B cell (primary cell): ENCODE measurements around the gene EIF2D. TPM values are rescaled to one million over a fixed set of nuclear protein-coding genes. Genes with fewer than 3 reads are reported as not detected.

ENCODE experiments used
- ATAC-seq: fragments of 200-7000 bp; cut with Tn5 transposase; one replicate; pipeline ENCODE4 v1.10.0; 2021; ENCODE audit warnings: low read depth, mild to moderate bottlenecking, moderate number of reproducible peaks, moderate library complexity
- CTCF ChIA-PET: fragments of 350-600 bp; sonication (Branson Sonifier 250); formaldehyde crosslinking; loops from one replicate; lab custom pipeline; 2021; ENCODE audit warnings: antibody characterized with exemption, inconsistent platforms; lab: Charles Lee
- POLR2A ChIA-PET: fragments of 350-600 bp; sonication (Branson Sonifier 250); formaldehyde crosslinking; loops from one replicate; lab custom pipeline; 2021; ENCODE audit warnings: antibody characterized with exemption; lab: Charles Lee
- DNase-seq: peaks from one replicate; pipeline ENCODE4 v3.0.0; 2013
- H2AFZ ChIP-seq: 2 replicates; pipeline ENCODE4 v1.6.1; 2012; ENCODE audit warnings: mild to moderate bottlenecking, low read depth, low read length; ENCODE audit not compliant: insufficient read depth, poor library complexity, severe bottlenecking
- H3K27ac ChIP-seq, 2 donors: 1 replicate in 1 of 2; 2 replicates in 1 of 2; pipeline ENCODE4 v1.5.1; 2012 to 2013; ENCODE audit warnings: low read length in 2 of 2, mild to moderate bottlenecking in 2 of 2, moderate library complexity in 1 of 2
- H3K27me3 ChIP-seq, 4 experiments: fragments of 200-600 bp in 1 of 4; sonication (generic) in 1 of 4; replicated peaks in 1 of 4; 1 replicate in 2 of 4; 2 replicates in 2 of 4; pipeline versions ENCODE4 v1.6.1 to v1.7.0; 2013 to 2016; ENCODE audit warnings: low read length in 3 of 4, mild to moderate bottlenecking in 2 of 4, mixed read lengths in 1 of 4, moderate library complexity in 1 of 4; ENCODE audit not compliant: insufficient read depth in 4 of 4, control insufficient read depth in 3 of 4; ENCODE audit errors: control extremely low read depth in 1 of 4
- H3K36me3 ChIP-seq, 2 experiments: replicated peaks in 1 of 2; 1 replicate in 1 of 2; 2 replicates in 1 of 2; pipeline versions ENCODE4 v1.6.1 to v1.7.1; 2013; ENCODE audit warnings: low read length in 1 of 2; ENCODE audit not compliant: insufficient read depth in 2 of 2, control insufficient read depth in 1 of 2; ENCODE audit errors: control extremely low read depth in 1 of 2, extremely low read depth in 1 of 2
- H3K4me1 ChIP-seq, 2 donors: fragments of 200-600 bp in 1 of 2; sonication (generic) in 1 of 2; 1 replicate in 1 of 2; 2 replicates in 1 of 2; pipeline versions ENCODE4 v1.5.1 to v1.6.1; 2013 to 2017; ENCODE audit warnings: low read length in 2 of 2; ENCODE audit not compliant: control insufficient read depth in 2 of 2, insufficient read depth in 2 of 2
- H3K4me2 ChIP-seq: replicated peaks from 2 replicates; pipeline ENCODE3; 2012; ENCODE audit warnings: mild to moderate bottlenecking, low read depth, low read length; ENCODE audit not compliant: poor library complexity, severe bottlenecking
- H3K4me3 ChIP-seq, 5 experiments: fragments of 200-600 bp in 1 of 5; sonication (generic) in 1 of 5; 1 replicate in 3 of 5; 2 replicates in 2 of 5; pipeline versions ENCODE4 v1.5.1 to v1.7.0; 2011 to 2016; ENCODE audit warnings: low read length in 4 of 5, mild to moderate bottlenecking in 4 of 5, low read depth in 2 of 5, control low read depth in 1 of 5, moderate library complexity in 1 of 5; ENCODE audit not compliant: insufficient read depth in 1 of 5; ENCODE audit errors: control extremely low read depth in 1 of 5, extremely low read depth in 1 of 5
- H3K79me2 ChIP-seq: fragments of 200-600 bp; sonication (generic); one replicate; pipeline ENCODE4 v1.6.0; 2016; ENCODE audit warnings: low read length; ENCODE audit not compliant: control insufficient read depth, insufficient read depth
- H3K9ac ChIP-seq: fragments of 200-600 bp; sonication (generic); 2 replicates; pipeline ENCODE4 v1.6.1; 2017; ENCODE audit warnings: mild to moderate bottlenecking, low read length, moderate library complexity
- H3K9me3 ChIP-seq, 3 donors: one replicate each; pipeline versions ENCODE4 v1.6.1 to v1.7.1; 2013; ENCODE audit warnings: low read length in 2 of 3; ENCODE audit not compliant: control insufficient read depth in 2 of 3, insufficient read depth in 1 of 3; ENCODE audit errors: control extremely low read depth in 1 of 3
- H4K20me1 ChIP-seq: 2 replicates; pipeline ENCODE4 v1.6.0; 2012; ENCODE audit warnings: mild to moderate bottlenecking, low read length; ENCODE audit not compliant: insufficient read depth, control insufficient read depth, poor library complexity, severe bottlenecking
- H3K27ac Mint-ChIP-seq: one replicate; pipeline ENCODE4 v1.8.0; 2021; ENCODE audit warnings: mixed read lengths
- H3K27me3 Mint-ChIP-seq: one replicate; pipeline ENCODE4 v1.8.0; 2021; ENCODE audit warnings: mixed read lengths
- H3K4me1 Mint-ChIP-seq: one replicate; pipeline ENCODE4 v1.8.0; 2021; ENCODE audit warnings: mixed read lengths
- H3K4me3 Mint-ChIP-seq: one replicate; pipeline ENCODE4 v1.8.0; 2021; ENCODE audit warnings: mixed read lengths
- H3K9me3 Mint-ChIP-seq: one replicate; pipeline ENCODE4 v1.8.0; 2022; ENCODE audit warnings: mixed read lengths; ENCODE audit not compliant: insufficient read depth
- CTCF ChIP-seq: fragments of 200-600 bp; IDR thresholded peaks from one replicate; pipeline ENCODE4 v1.8.0; 2022; ENCODE audit warnings: antibody characterized with exemption, mild to moderate bottlenecking
- EZH2 ChIP-seq: IDR thresholded peaks from 2 replicates; pipeline ENCODE4 v1.6.1; 2012; ENCODE audit warnings: borderline replicate concordance, low read depth, mild to moderate bottlenecking, moderate library complexity, low read length; ENCODE audit not compliant: insufficient read depth, poor library complexity, severe bottlenecking
- WGBS: methylation state at CpG from one replicate; pipeline ENCODE4 v1.1.5; 2013; ENCODE audit warnings: missing lambda C conversion rate; ENCODE audit not compliant: insufficient coverage; 5-methylcytosine and 5-hydroxymethylcytosine counted together
- intact Hi-C: fragments of 100-400 bp; cut with micrococcal nuclease; formaldehyde crosslinking; loops from one replicate; pipeline ENCODE4 v1.10.0; 2022
- polyA plus RNA-seq: library from polyadenylated mRNA; depleted of rRNA; stranded (reverse); fragments of >200 nt; gene quantifications from 2 replicates; pipeline ENCODE4 v1.2.3, GENCODE V29; 2012
- total RNA-seq, 2 donors: library from RNA; stranded (reverse); fragments of 120-200 nt in 1 of 2; gene quantifications; 1 replicate in 1 of 2; 2 replicates in 1 of 2; pipeline versions ENCODE4 v1.2.3 to v1.2.4, GENCODE V29; 2013 to 2022

Gene EIF2D
- total and polyA plus RNA-seq, 2 donors (not counting 1 experiment from before 2014, with no cell fraction given): 62.2 to 64.9 TPM

- Histone ChIP-seq H3K9me3 (no peaks in the 10 kb centered on the region), H3K79me2 (peaks cover 95% of the 10 kb centered on the region), H4K20me1 (peaks cover 3% of the 10 kb centered on the region), H3K4me1 (peaks cover 87 to 96% of the 10 kb centered on the region in 2 donors), H3K4me3 (no peak overlapping the region), H3K27ac (peak overlapping the region; percentile 90 to 96), H2AFZ (no peak overlapping the region), H3K36me3 (peaks cover 0 to 35% of the 10 kb centered on the region in 2 experiments), H3K9ac (no peak overlapping the region), H3K27me3 (no peaks in the 10 kb centered on the region), H3K4me2 (peak overlapping the region; percentile 73)
- Mint-ChIP-seq H3K9me3 (no peaks in the 10 kb centered on the region), H3K27ac (peak overlapping the region; percentile 98), H3K4me1 (peaks cover 96% of the 10 kb centered on the region), H3K27me3 (no peaks in the 10 kb centered on the region), H3K4me3 (peak overlapping the region; percentile 58)
- intact Hi-C loops: no loop called here
- no peak for TF ChIP-seq EZH2
- TF ChIP-seq CTCF: no peak
- POLR2A ChIA-PET: no interaction called here
- CTCF ChIA-PET: interaction anchor here (0.9 to 15.1 kb wide), 5 partner anchors 23 to 403 kb away, joined by 3 to 1018 read pairs (median 5); no protein-coding TSS in a partner anchor
- DNase-seq (no peak), ATAC-seq (no peak)
- WGBS: 100% methylated on average over 2 of the region's 4 CpGs
These were observed 34.6 kb downstream of the EIF2D start for GRCh38 chr1:206577626-206578025.

- H3K79me2 ChIP-seq: peaks cover 95% of the 10 kb centered on the region
- H3K27ac Mint-ChIP-seq: peak overlapping the region; percentile 98
- H3K4me1 ChIP-seq: peaks cover 80 to 92% of the 10 kb centered on the region in 2 donors
- POLR2A ChIA-PET: interaction anchor here (1.5 to 2.7 kb wide), 2 partner anchors 16 to 18 kb away, joined by 4 to 16 read pairs; no protein-coding TSS in a partner anchor
- peaks cover 92% of the 10 kb centered on the region for H3K4me1 Mint-ChIP-seq
- H3K9me3 ChIP-seq: no peaks in the 10 kb centered on the region
- peak overlapping the region; percentile 53 for H3K9ac ChIP-seq
- peaks cover 0 to 43% of the 10 kb centered on the region in 2 experiments for H3K36me3 ChIP-seq
- no peaks in the 10 kb centered on the region for H3K9me3 Mint-ChIP-seq
- peak overlapping the region in 3 of 5 experiments; percentile 26 to 49 (median 27) for H3K4me3 ChIP-seq
- TF ChIP-seq EZH2 (no peak), CTCF (no peak)
- H2AFZ ChIP-seq: peak overlapping the region; percentile 69
- intact Hi-C loops: loop anchor here (1.0 kb wide), 2 partner anchors 13 to 17 kb away; no protein-coding TSS in a partner anchor
- H3K27me3 Mint-ChIP-seq: no peaks in the 10 kb centered on the region
- H4K20me1 ChIP-seq: peaks cover 11% of the 10 kb centered on the region
- peak overlapping the region; percentile 73 for H3K4me2 ChIP-seq
- ATAC-seq (no peak), DNase-seq (no peak)
- CTCF ChIA-PET: interaction anchor here (1.0 to 15.1 kb wide), 9 partner anchors 8 to 406 kb away, joined by 3 to 1018 read pairs (median 6); partner anchors contain the start of gene EIF2D
- no peaks in the 10 kb centered on the region for H3K27me3 ChIP-seq
- peak overlapping the region; percentile 86 to 96 for H3K27ac ChIP-seq
- no CpG with 5 or more reads among the region's 3 CpGs for WGBS
- peak overlapping the region; percentile 86 for H3K4me3 Mint-ChIP-seq
These were observed 36.1 kb downstream of the EIF2D start for GRCh38 chr1:206575894-206576737.
